ENCODE data around the gene ACSF2.

Gene ACSF2

GRCh38 chr17:50521514-50521913 is 95.5 kb downstream of the ACSF2 start:
- Histone ChIP-seq H3K27ac (no peak overlapping the region), H3K4me3 (no peak overlapping the region)
- DNase-seq (ENCODE audit: low spot score) = no peak
- TF ChIP-seq, protein P1, sequence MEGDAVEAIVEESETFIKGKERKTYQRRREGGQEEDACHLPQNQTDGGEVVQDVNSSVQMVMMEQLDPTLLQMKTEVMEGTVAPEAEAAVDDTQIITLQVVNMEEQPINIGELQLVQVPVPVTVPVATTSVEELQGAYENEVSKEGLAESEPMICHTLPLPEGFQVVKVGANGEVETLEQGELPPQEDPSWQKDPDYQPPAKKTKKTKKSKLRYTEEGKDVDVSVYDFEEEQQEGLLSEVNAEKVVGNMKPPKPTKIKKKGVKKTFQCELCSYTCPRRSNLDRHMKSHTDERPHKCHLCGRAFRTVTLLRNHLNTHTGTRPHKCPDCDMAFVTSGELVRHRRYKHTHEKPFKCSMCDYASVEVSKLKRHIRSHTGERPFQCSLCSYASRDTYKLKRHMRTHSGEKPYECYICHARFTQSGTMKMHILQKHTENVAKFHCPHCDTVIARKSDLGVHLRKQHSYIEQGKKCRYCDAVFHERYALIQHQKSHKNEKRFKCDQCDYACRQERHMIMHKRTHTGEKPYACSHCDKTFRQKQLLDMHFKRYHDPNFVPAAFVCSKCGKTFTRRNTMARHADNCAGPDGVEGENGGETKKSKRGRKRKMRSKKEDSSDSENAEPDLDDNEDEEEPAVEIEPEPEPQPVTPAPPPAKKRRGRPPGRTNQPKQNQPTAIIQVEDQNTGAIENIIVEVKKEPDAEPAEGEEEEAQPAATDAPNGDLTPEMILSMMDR (IDR thresholded peaks at IDR 0.05) = no peak

GRCh38 chr17:50522766-50523165 is 96.7 kb downstream of the ACSF2 start:
- Histone ChIP-seq H3K27ac (no peak overlapping the region), H3K4me3 (no peak overlapping the region)
- TF ChIP-seq, protein P1 (IDR thresholded peaks at IDR 0.05) = no peak
- DNase-seq (ENCODE audit: low spot score) = no peak

GRCh38 chr17:50523208-50523607 is 97.2 kb downstream of the ACSF2 start:
- TF ChIP-seq, protein P1 (IDR thresholded peaks at IDR 0.05) = no peak
- H3K4me3 ChIP-seq = no peak overlapping the region
- H3K27ac ChIP-seq = no peak overlapping the region
- DNase-seq (ENCODE audit: low spot score) = no peak

Measured in coronary artery (tissue), 2 donors.